Tibial nerve (tissue), 4 donors: Measurements from ENCODE around the gene RAI1. TPM values are rescaled to one million over a fixed set of nuclear protein-coding genes. Genes with fewer than 3 reads are reported as not detected.

Experiments used
- DNase-seq, 2 donors: peaks; one replicate each; pipeline ENCODE4 v3.0.0-alpha.2; 2019; ENCODE audit warnings: low spot score in 2 of 2
- H3K27ac ChIP-seq, 4 donors: fragments of 200-600 bp; sonication (generic) in 3 of 4; one replicate each; pipeline ENCODE4 v1.5.1; 2017 to 2019; ENCODE audit warnings: mild to moderate bottlenecking in 1 of 4
- H3K27me3 ChIP-seq, 2 donors: fragments of 200-600 bp; sonication (generic) in 1 of 2; one replicate each; pipeline versions ENCODE4 v1.5.1 to v1.6.0; 2017 to 2019
- H3K36me3 ChIP-seq, 3 donors: fragments of 200-600 bp; sonication (generic); one replicate each; pipeline ENCODE4 v1.5.1; 2018 to 2019
- H3K4me1 ChIP-seq, 4 donors: fragments of 200-600 bp; sonication (generic) in 3 of 4; one replicate each; pipeline ENCODE4 v1.5.1; 2017 to 2019
- H3K4me3 ChIP-seq, 4 donors: fragments of 200-600 bp; sonication (generic) in 3 of 4; one replicate each; pipeline ENCODE4 v1.5.1; 2017 to 2019; ENCODE audit warnings: mild to moderate bottlenecking in 1 of 4, moderate library complexity in 1 of 4
- H3K9me3 ChIP-seq, 4 donors: fragments of 200-600 bp; sonication (generic) in 3 of 4; one replicate each; pipeline ENCODE4 v1.5.1; 2017 to 2019
- EP300 ChIP-seq, 2 donors: sonication (generic); formaldehyde crosslinking; IDR thresholded peaks; one replicate each; pipeline ENCODE4 v1.6.1; 2017; ENCODE audit warnings: antibody characterized with exemption in 2 of 2, mild to moderate bottlenecking in 1 of 2
- POLR2A ChIP-seq, 2 donors: fragments of 450-650 bp; IDR thresholded peaks; one replicate each; pipeline ENCODE4 v1.6.1; 2017; ENCODE audit warnings: antibody characterized with exemption in 2 of 2, mild to moderate bottlenecking in 2 of 2, moderate library complexity in 2 of 2
- WGBS, 2 donors: methylation state at CpG; one replicate each; pipeline ENCODE4 v1.1.5; 2018; 5-methylcytosine and 5-hydroxymethylcytosine counted together
- total RNA-seq, 4 donors: library from RNA; depleted of rRNA; stranded (reverse); fragments of >200 nt; gene quantifications; one replicate each; pipeline ENCODE4 v1.1.0, GENCODE V29; 2016
- TF ChIP-seq, protein P1 (sequence below), 5 experiments: fragments of 200-600 bp in 3 of 5; fragments of 450-650 bp in 2 of 5; sonication (generic) in 3 of 5; IDR thresholded peaks; one replicate each; pipeline ENCODE4 v1.5.1; 2016 to 2019; ENCODE audit warnings: antibody characterized with exemption in 5 of 5, mild to moderate bottlenecking in 3 of 5, moderate library complexity in 2 of 5

Gene RAI1
- total RNA-seq, 4 donors from 2014 or later, result 32.9 to 52.7 (median 45.9) TPM

DNA sequence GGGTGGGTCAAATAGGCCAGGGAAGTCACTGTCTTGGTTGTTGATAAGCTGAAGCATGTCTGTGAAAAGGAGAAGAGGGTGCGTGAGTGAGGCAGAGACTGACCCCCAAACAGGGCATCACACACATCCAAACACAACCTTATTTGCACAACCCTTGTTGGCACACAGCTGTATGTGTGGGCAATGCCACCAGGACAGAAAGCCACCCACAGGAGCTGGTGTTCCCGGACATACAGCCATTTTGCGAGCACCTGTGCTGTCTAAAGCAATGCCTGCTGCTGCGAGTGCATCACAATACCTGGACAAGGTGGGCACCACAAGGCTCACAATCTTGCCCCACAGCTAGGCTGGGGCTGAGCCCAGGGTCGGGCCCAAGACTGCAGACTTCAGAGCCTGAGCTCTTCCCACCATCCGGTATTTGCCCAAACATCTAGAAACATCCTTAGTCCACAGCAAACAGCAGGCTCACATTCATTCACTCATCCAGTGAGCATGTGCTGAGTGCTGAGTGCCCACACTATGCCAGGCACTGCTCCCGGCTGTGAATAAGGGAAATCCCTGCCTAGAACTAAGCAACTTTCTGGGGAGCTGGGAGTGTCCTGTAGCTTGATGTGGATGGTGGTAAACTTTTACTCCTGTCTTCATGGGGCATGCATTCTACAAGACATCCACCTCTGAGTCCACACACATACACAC, 139.4 kb downstream of the RAI1 start:
- peak overlapping the region in 1 of 4 donors; percentile 91 for H3K27ac ChIP-seq
- no peaks in the 10 kb centered on the region for H3K9me3 ChIP-seq
- peaks cover 0 to 51% (median 12%) of the 10 kb centered on the region in 3 donors for H3K36me3 ChIP-seq
- DNase-seq, result no peak
- no peaks in the 10 kb centered on the region for H3K27me3 ChIP-seq
- TF ChIP-seq POLR2A (IDR thresholded peaks at IDR 0.05) (no peak), EP300 (IDR thresholded peaks at IDR 0.05) (no peak)
- TF ChIP-seq, protein P1, sequence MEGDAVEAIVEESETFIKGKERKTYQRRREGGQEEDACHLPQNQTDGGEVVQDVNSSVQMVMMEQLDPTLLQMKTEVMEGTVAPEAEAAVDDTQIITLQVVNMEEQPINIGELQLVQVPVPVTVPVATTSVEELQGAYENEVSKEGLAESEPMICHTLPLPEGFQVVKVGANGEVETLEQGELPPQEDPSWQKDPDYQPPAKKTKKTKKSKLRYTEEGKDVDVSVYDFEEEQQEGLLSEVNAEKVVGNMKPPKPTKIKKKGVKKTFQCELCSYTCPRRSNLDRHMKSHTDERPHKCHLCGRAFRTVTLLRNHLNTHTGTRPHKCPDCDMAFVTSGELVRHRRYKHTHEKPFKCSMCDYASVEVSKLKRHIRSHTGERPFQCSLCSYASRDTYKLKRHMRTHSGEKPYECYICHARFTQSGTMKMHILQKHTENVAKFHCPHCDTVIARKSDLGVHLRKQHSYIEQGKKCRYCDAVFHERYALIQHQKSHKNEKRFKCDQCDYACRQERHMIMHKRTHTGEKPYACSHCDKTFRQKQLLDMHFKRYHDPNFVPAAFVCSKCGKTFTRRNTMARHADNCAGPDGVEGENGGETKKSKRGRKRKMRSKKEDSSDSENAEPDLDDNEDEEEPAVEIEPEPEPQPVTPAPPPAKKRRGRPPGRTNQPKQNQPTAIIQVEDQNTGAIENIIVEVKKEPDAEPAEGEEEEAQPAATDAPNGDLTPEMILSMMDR (IDR thresholded peaks at IDR 0.05), result no peak
- H3K4me3 ChIP-seq, result peak overlapping the region in 1 of 4 donors; percentile 78
- peaks cover 0 to 93% (median 63%) of the 10 kb centered on the region in 4 donors for H3K4me1 ChIP-seq
- WGBS, 2 donors, result 60 to 81% methylated on average over 7 of the region's 7 CpGs

DNA sequence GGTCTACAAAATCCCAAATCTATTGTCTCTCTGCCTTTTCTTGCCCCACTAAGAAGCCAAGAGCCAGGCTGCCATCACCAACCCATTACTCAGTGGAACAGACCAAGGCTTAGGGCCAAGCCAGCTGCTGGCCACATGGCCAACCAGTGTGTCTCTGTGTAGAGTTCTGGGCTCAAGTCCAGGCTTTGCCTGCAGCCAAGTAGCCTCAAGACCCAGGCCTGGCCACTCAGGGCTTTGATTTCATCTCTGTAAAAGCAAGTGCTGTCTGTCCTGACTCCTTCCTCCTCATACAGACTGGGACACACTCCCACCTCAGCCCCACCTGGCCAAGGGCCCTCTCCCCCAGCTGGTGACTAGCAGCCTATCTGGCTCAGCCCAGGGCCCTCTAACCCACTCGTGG, 140.9 kb downstream of the RAI1 start:
- TF ChIP-seq POLR2A (IDR thresholded peaks at IDR 0.05) (no peak), EP300 (IDR thresholded peaks at IDR 0.05) (peak in 1 of 2 donors; percentile 70)
- H3K9me3 ChIP-seq, result no peaks in the 10 kb centered on the region
- peak; percentile 81 to 86 for DNase-seq
- H3K36me3 ChIP-seq, result peaks cover 0 to 37% (median 11%) of the 10 kb centered on the region in 3 donors
- H3K4me1 ChIP-seq, result peaks cover 0 to 96% (median 73%) of the 10 kb centered on the region in 4 donors
- WGBS, 2 donors, result 0 to 45% methylated on average over 1 of the region's 1 CpG
- no peaks in the 10 kb centered on the region for H3K27me3 ChIP-seq
- peak overlapping the region; percentile 66 to 91 (median 80) for H3K27ac ChIP-seq
- H3K4me3 ChIP-seq, result peak overlapping the region; percentile 52 to 78 (median 58)

DNA sequence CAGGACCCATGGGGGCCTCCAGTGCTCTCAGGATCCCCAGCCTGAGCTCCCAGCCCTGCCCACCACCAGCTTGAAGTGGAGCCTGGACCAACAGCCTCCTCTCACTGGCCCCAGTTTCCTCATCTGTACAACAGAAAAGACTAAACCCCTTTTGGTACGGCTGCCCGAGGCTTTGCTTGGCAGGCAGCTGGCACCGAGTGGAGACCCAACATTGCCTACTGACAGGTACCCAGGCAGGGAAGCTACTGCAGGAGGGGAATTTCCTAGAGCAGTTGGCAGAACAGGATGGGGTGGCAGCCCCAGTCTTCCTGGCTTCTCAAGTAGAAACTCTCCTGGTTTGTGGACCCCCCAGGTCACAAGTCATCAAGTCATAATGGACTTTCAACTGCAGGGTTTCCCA, 141.4 kb downstream of the RAI1 start:
- Histone ChIP-seq H3K27me3 (no peaks in the 10 kb centered on the region), H3K4me1 (peaks cover 0 to 97% (median 73%) of the 10 kb centered on the region in 4 donors), H3K36me3 (peaks cover 0 to 37% (median 7%) of the 10 kb centered on the region in 3 donors), H3K9me3 (no peaks in the 10 kb centered on the region), H3K4me3 (peak overlapping the region; percentile 52 to 78 (median 58)), H3K27ac (peak overlapping the region; percentile 66 to 91 (median 80))
- WGBS, 2 donors, result 45 to 56% methylated on average over 3 of the region's 3 CpGs
- no peak for DNase-seq
- TF ChIP-seq POLR2A (IDR thresholded peaks at IDR 0.05), result no peak
- TF ChIP-seq, protein P1 (IDR thresholded peaks at IDR 0.05), result no peak
- no peak for TF ChIP-seq EP300 (IDR thresholded peaks at IDR 0.05)

DNA sequence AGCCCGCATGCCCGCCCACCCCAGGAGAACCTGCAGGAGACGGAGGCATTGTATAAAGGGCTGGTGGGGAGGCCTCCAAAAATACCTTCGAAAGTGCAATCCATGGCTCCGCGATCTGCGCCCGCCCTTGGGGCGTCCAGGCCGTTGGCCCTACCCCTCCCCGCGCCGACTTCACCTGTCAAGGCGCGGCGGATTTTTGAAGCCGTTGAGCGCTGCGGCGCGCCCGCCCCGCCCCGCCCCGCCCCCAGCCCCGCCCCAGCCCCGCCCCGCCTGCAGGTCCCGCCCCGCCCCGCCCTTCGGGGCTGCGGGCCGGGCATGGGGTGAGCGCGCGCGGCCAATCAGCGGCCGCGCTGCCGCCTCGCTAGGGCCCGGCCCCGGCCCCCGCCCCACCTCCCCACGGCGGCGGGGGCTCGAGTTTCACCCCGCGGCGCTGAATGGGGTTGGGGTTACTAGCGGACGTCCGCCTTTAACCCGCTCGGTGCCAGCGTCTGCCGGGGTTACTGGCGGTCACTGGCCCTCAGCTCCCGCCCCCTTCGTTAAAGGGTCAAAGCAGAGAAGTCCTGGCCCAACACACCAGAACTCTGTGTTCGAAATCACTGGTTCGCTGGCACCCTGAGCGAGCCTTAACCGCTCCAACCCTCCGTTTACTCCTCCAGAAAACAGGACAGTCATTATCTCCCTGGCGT, 142.3 kb downstream of the RAI1 start:
- peak; percentile 77 for DNase-seq
- peak overlapping the region; percentile 74 to 91 (median 81) for H3K27ac ChIP-seq
- H3K4me3 ChIP-seq, result peak overlapping the region; percentile 52 to 78 (median 58)
- H3K27me3 ChIP-seq, result no peaks in the 10 kb centered on the region
- H3K9me3 ChIP-seq, result no peaks in the 10 kb centered on the region
- TF ChIP-seq POLR2A (IDR thresholded peaks at IDR 0.05) (peak in 1 of 2 donors; percentile 26), EP300 (IDR thresholded peaks at IDR 0.05) (peak in 1 of 2 donors; percentile 88)
- TF ChIP-seq, protein P1 (IDR thresholded peaks at IDR 0.05), result peak in 1 of 5 experiments; percentile 17
- 1 to 2% methylated on average over 19 to 32 of the region's 69 CpGs for WGBS, 2 donors
- H3K36me3 ChIP-seq, result peaks cover 0 to 29% (median 7%) of the 10 kb centered on the region in 3 donors
- peaks cover 0 to 97% (median 65%) of the 10 kb centered on the region in 4 donors for H3K4me1 ChIP-seq

DNA sequence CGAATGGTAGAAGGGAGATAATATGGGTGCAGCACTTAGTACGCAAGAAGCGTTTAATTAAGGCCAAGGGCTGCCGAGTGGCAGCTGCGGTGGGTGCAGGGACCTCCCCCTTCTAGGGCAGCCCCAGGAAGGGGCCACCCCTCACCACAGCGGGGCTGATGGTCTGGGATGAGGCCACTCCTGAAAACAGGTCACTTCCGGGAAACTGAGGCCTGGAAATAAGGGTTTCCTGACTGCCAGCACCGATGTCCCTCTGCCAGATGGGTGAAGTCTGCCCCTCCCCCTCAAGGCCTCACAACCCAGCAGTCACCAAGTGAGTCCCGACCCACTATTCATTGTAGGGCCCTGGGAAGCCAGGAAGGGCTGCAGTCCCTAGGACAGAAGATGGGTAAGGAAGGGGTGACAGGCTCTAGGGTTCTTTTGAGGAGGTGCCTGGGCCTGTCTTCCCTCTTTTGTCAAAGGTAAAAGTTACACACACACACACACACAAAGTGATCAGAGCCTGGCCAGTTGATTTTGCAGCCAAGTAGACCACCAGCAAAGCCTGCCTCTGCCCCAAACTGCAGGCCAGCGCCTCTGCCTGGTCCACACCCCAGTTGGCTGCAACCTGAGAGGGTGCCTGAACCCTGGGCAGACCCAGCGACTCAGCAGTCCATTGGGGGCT, 143.0 kb downstream of the RAI1 start:
- WGBS, 2 donors, result 13% methylated on average over 8 to 11 of the region's 11 CpGs

More for the DNA sequence above, 143.0 kb downstream of the RAI1 start:
- H3K27me3 ChIP-seq, result no peaks in the 10 kb centered on the region
- H3K27ac ChIP-seq, result peak overlapping the region; percentile 72 to 91 (median 81)
- H3K4me1 ChIP-seq, result peaks cover 0 to 92% (median 62%) of the 10 kb centered on the region in 4 donors
- no peaks in the 10 kb centered on the region for H3K9me3 ChIP-seq
- peaks cover 0 to 22% (median 2%) of the 10 kb centered on the region in 3 donors for H3K36me3 ChIP-seq
- TF ChIP-seq EP300 (IDR thresholded peaks at IDR 0.05), result peak in 1 of 2 donors; percentile 8
- TF ChIP-seq, protein P1 (IDR thresholded peaks at IDR 0.05), result no peak
- peak in 1 of 2 donors; percentile 9 for TF ChIP-seq POLR2A (IDR thresholded peaks at IDR 0.05)
- H3K4me3 ChIP-seq, result peak overlapping the region; percentile 24 to 78 (median 54)
- DNase-seq, result no peak
